ENCODE data around the gene RNF4. TPM values are rescaled to one million over a fixed set of nuclear protein-coding genes. Genes with fewer than 3 reads are reported as not detected.
"Not testable (repeated sequence)": the region's sequence is repeated elsewhere in the genome, so short reads cannot be mapped to it uniquely, and the experiment has no call there.

The RNF4 gene
- polyA plus RNA-seq, 3 donors: 28.8 to 41.3 (median 37.0) TPM

DNA sequence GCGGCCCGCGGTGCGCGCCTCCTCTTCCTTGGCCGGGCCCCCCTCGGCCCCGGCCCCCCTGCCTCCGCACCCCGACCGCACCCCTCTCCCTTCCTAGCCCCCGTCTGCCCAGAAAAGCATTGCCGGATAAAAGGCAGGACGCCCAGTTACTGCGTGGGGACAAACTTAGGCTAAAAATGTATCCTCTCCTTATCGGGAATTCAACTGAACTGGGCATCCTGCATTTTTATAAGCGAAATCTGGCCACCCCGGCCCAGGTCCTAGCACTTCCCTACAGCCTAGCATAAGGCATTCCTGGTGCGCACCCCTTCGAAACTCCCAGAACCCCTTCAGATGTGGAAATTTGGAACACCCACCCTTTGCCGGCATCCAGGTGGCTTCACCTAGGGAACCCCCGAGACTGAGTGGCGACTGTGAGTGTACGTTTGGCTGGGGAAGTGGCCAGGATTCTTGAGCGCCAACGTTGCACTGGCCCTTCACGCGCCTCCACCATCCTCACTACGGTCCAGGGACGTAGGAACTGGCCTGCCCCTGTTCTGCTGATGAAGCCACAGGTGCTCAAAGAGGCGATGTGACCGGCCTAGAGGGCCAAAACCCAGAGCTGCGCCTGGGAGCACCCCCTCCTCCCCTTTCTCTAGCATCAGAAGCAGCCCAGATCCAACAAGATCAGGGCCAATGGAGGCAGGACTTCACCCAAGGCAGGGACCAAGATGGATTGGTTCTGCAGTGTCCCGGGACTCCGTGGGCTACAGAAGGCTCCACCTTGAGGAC is 5.7 kb upstream of the RNF4 start:
- Mint-ChIP-seq H3K9me3 (peaks cover 0 to 3% (median 0%) of the 10 kb centered on the region in 7 donors), H3K4me3 (peak overlapping the region; percentile 68 to 77), H3K27ac (peak overlapping the region in 2 of 7 donors; percentile 8 to 45), H3K4me1 (peaks cover 24% of the 10 kb centered on the region), H3K27me3 (ENCODE audit: low read depth in 3 of 3) (peaks cover 36 to 42% (median 42%) of the 10 kb centered on the region in 3 donors), H3K36me3 (peaks cover 0 to 4% of the 10 kb centered on the region in 2 donors)
- peak overlapping the region; percentile 86 for H3K4me2 ChIP-seq (replicated peaks; ENCODE audit: extremely low read depth, low read length, poor library complexity, severe bottlenecking)
- H3K9me3 ChIP-seq (replicated peaks in 1 of 2; ENCODE audit: control insufficient read depth in 1 of 2, insufficient read depth in 1 of 2, low read length in 2 of 2): peaks cover 0 to 6% of the 10 kb centered on the region in 2 donors
- H3K4me3 ChIP-seq (replicated peaks in 1 of 3; ENCODE audit: low read depth in 2 of 3, low read length in 3 of 3): peak overlapping the region in 1 of 3 experiments; percentile 71
- DNase-seq: no peak
- 39% methylated on average over 14 of the region's 35 CpGs for WGBS (ENCODE audit: insufficient coverage)
- H3K36me3 ChIP-seq (replicated peaks in 1 of 2; ENCODE audit: control insufficient read depth in 1 of 2, insufficient read depth in 2 of 2, low read length in 2 of 2): no peaks in the 10 kb centered on the region
- intact Hi-C loops (cut with micrococcal nuclease): loop anchor here (5.0 kb wide), 2 partner anchors 34 to 41 kb away; no protein-coding TSS in a partner anchor
- H4K20me1 ChIP-seq (ENCODE audit: insufficient read depth, low read length): no peaks in the 10 kb centered on the region
- H3K4me1 ChIP-seq (ENCODE audit: control insufficient read depth in 1 of 2, insufficient read depth in 2 of 2, low read length in 2 of 2): peaks cover 14 to 24% of the 10 kb centered on the region in 2 donors
- H3K79me2 ChIP-seq (ENCODE audit: insufficient read depth, low read length): peaks cover 16% of the 10 kb centered on the region
- peaks cover 11 to 26% of the 10 kb centered on the region in 2 donors for H3K27me3 ChIP-seq (ENCODE audit: control insufficient read depth in 2 of 2, insufficient read depth in 2 of 2, low read length in 2 of 2)
- peak overlapping the region; percentile 43 for H3K9ac ChIP-seq (ENCODE audit: insufficient read depth, low read length, poor library complexity, severe bottlenecking)
- H2AFZ ChIP-seq (ENCODE audit: insufficient read depth, low read depth, low read length, poor library complexity, severe bottlenecking): peak overlapping the region; percentile 63
- TF ChIP-seq, protein P1, sequence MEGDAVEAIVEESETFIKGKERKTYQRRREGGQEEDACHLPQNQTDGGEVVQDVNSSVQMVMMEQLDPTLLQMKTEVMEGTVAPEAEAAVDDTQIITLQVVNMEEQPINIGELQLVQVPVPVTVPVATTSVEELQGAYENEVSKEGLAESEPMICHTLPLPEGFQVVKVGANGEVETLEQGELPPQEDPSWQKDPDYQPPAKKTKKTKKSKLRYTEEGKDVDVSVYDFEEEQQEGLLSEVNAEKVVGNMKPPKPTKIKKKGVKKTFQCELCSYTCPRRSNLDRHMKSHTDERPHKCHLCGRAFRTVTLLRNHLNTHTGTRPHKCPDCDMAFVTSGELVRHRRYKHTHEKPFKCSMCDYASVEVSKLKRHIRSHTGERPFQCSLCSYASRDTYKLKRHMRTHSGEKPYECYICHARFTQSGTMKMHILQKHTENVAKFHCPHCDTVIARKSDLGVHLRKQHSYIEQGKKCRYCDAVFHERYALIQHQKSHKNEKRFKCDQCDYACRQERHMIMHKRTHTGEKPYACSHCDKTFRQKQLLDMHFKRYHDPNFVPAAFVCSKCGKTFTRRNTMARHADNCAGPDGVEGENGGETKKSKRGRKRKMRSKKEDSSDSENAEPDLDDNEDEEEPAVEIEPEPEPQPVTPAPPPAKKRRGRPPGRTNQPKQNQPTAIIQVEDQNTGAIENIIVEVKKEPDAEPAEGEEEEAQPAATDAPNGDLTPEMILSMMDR (IDR thresholded peaks at IDR 0.05): no peak
- no peak overlapping the region for H3K27ac ChIP-seq (ENCODE audit: low read depth in 1 of 2, low read length in 2 of 2)

DNA sequence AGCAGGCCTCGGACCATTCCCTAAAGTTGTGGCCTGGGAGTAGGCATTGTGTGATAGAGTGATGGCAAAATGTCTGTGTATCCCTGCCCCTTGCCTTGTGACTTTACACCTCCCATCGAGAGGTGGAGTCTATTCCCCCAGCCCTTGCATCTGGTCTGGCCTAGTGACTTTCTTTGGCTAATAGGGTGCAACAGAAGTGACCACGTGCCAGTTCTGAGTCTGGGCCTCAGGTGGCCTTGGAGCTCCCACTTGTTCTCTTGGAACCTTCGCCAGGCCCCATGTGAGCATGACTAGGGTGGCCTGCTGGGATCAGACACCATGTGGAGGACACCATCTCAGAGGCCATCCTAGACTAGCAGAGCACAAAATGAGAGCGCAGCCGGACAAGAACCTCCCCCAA is 3.9 kb upstream of the RNF4 start:
- Histone ChIP-seq H2AFZ (ENCODE audit: insufficient read depth, low read depth, low read length, poor library complexity, severe bottlenecking) (no peak overlapping the region), H4K20me1 (ENCODE audit: insufficient read depth, low read length) (peaks cover 9% of the 10 kb centered on the region), H3K79me2 (ENCODE audit: insufficient read depth, low read length) (peaks cover 32% of the 10 kb centered on the region), H3K27me3 (ENCODE audit: control insufficient read depth in 2 of 2, insufficient read depth in 2 of 2, low read length in 2 of 2) (peaks cover 11 to 26% of the 10 kb centered on the region in 2 donors), H3K9me3 (replicated peaks in 1 of 2; ENCODE audit: control insufficient read depth in 1 of 2, insufficient read depth in 1 of 2, low read length in 2 of 2) (peaks cover 0 to 6% of the 10 kb centered on the region in 2 donors), H3K4me2 (replicated peaks; ENCODE audit: extremely low read depth, low read length, poor library complexity, severe bottlenecking) (no peak overlapping the region), H3K9ac (ENCODE audit: insufficient read depth, low read length, poor library complexity, severe bottlenecking) (no peak overlapping the region), H3K36me3 (replicated peaks in 1 of 2; ENCODE audit: control insufficient read depth in 1 of 2, insufficient read depth in 2 of 2, low read length in 2 of 2) (no peaks in the 10 kb centered on the region), H3K4me1 (ENCODE audit: control insufficient read depth in 1 of 2, insufficient read depth in 2 of 2, low read length in 2 of 2) (peaks cover 19 to 37% of the 10 kb centered on the region in 2 donors), H3K27ac (ENCODE audit: low read depth in 1 of 2, low read length in 2 of 2) (no peak overlapping the region), H3K4me3 (replicated peaks in 1 of 3; ENCODE audit: low read depth in 2 of 3, low read length in 3 of 3) (no peak overlapping the region)
- Mint-ChIP-seq H3K27me3 (ENCODE audit: low read depth in 3 of 3) (peaks cover 29 to 40% (median 38%) of the 10 kb centered on the region in 3 donors), H3K27ac (no peak overlapping the region), H3K4me1 (peaks cover 31% of the 10 kb centered on the region), H3K36me3 (peaks cover 0 to 4% of the 10 kb centered on the region in 2 donors), H3K9me3 (peaks cover 0 to 3% (median 0%) of the 10 kb centered on the region in 7 donors), H3K4me3 (no peak overlapping the region)
- 94% methylated on average over 4 of the region's 6 CpGs for WGBS (ENCODE audit: insufficient coverage)
- TF ChIP-seq, protein P1 (IDR thresholded peaks at IDR 0.05): no peak
- intact Hi-C loops (cut with micrococcal nuclease): loop anchor here (5.0 kb wide), 1 partner anchor 223 kb away; the partner anchor contains the start of genes HAUS3 (in 2 of the 2) and POLN (in 2 of the 2)
- DNase-seq: no peak

DNA sequence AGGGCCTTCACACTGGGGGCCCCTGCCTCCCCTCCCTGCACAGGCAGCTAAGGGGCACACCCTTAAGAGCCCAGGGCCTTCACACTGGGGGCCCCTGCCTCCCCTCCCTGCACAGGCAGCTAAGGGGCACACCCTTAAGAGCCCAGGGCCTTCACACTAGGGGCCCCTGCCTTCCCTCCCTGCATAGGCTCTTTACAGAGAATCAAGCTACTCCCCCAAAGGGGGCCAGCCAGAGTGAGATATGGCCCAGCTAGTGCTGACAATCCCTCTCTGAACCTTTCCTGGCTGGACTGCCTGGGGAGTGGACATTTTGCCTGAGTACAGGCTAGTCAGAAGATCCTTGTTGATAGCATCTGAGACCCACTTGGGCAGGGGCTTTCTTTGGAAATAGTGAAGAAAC is 3.4 kb upstream of the RNF4 start:
- not testable (repeated sequence) for H3K36me3 ChIP-seq (replicated peaks in 1 of 2; ENCODE audit: control insufficient read depth in 1 of 2, insufficient read depth in 2 of 2, low read length in 2 of 2); H3K4me3 Mint-ChIP-seq; H3K9me3 Mint-ChIP-seq; H3K4me2 ChIP-seq (replicated peaks; ENCODE audit: extremely low read depth, low read length, poor library complexity, severe bottlenecking); H3K9me3 ChIP-seq (replicated peaks in 1 of 2; ENCODE audit: control insufficient read depth in 1 of 2, insufficient read depth in 1 of 2, low read length in 2 of 2); H2AFZ ChIP-seq (ENCODE audit: insufficient read depth, low read depth, low read length, poor library complexity, severe bottlenecking); DNase-seq; H3K9ac ChIP-seq (ENCODE audit: insufficient read depth, low read length, poor library complexity, severe bottlenecking); H3K36me3 Mint-ChIP-seq; H3K4me3 ChIP-seq (replicated peaks in 1 of 3; ENCODE audit: low read depth in 2 of 3, low read length in 3 of 3); H3K27ac Mint-ChIP-seq; H3K27ac ChIP-seq (ENCODE audit: low read depth in 1 of 2, low read length in 2 of 2)
- H3K27me3 Mint-ChIP-seq (ENCODE audit: low read depth in 3 of 3): peaks cover 28 to 38% (median 34%) of the 10 kb centered on the region in 3 donors
- Histone ChIP-seq H4K20me1 (ENCODE audit: insufficient read depth, low read length) (peaks cover 14% of the 10 kb centered on the region), H3K27me3 (ENCODE audit: control insufficient read depth in 2 of 2, insufficient read depth in 2 of 2, low read length in 2 of 2) (peaks cover 11 to 26% of the 10 kb centered on the region in 2 donors), H3K79me2 (ENCODE audit: insufficient read depth, low read length) (peaks cover 37% of the 10 kb centered on the region), H3K4me1 (ENCODE audit: control insufficient read depth in 1 of 2, insufficient read depth in 2 of 2, low read length in 2 of 2) (peaks cover 22 to 42% of the 10 kb centered on the region in 2 donors)
- H3K4me1 Mint-ChIP-seq: peaks cover 37% of the 10 kb centered on the region
- intact Hi-C loops (cut with micrococcal nuclease): loop anchor here (5.0 kb wide), 1 partner anchor 223 kb away; the partner anchor contains the start of genes HAUS3 (in 2 of the 2) and POLN (in 2 of the 2)

All from CD14-positive monocyte (primary cell).